NCI-H774 (cell line): ENCODE measurements around the gene LMO7.

Experiments used
- DNase-seq: peaks from one replicate; lab custom pipeline; 2025; lab: John Stamatoyannopoulos, UW

LMO7 gene

DNA sequence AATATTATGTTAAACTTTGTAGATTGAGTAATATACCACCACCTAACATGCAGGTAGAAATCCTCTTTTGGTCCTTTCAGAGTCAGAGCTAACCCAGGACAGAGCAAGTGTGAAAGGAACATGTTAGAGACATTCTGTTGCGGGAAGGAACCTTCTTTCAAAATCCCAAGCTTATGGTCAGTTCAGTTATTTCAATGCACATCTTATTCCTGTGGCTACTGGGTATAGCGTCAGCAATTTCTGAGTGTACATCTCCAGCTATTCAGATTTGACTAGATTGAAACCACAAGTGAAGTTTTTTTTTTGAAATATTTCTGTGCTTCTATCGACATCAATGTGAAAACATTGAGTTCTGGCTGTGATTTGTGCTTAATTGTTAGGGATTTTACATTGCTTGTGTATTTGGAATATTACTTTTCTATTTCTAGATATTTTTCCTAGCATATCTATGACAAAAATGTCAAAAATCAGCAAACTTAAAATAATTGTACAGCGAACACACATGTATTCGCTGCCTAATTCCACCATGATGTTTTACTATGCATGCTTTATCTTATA lies 165.3 kb downstream of the LMO7 start:
- no peak for DNase-seq

DNA sequence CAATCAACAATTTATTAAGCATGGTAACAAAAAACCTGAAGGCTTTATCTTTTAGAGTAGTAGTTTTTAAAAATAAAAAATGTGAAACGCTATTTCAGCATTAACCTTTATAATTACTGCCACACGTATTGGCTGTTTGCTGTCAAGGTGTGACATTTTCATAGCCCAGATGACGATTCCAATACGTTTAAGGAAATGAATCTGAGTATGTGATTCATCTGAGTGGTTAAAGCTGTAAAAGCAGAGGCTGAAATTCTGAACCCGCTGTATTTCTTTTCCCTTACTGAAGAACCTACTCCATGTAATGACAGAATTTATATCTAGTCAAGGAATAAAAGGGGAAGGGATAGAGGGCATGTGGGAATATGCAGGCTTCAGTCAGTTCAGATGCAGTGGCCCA lies 166.0 kb downstream of the LMO7 start:
- DNase-seq, result no peak

GRCh38 chr13:75803164-75803611 lies 167.1 kb downstream of the LMO7 start:
- peak; percentile 39 for DNase-seq

DNA sequence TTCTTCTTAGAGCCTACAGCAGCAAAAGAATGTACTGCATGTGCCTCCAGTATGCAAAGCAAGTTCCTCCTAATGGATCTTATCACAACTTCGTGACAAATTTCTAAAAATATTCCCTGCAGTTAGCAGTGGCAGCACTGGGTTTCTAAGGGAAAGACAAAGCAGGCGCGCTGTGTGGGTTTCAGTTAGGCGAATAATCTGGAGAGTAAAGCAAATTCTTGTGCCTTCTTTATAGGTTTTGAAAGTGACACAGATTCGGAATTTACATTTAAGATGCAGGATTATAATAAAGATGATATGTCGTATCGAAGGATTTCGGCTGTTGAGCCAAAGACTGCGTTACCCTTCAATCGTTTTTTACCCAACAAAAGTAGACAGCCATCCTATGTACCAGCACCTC lies 167.9 kb downstream of the LMO7 start:
- DNase-seq, result no peak

DNA sequence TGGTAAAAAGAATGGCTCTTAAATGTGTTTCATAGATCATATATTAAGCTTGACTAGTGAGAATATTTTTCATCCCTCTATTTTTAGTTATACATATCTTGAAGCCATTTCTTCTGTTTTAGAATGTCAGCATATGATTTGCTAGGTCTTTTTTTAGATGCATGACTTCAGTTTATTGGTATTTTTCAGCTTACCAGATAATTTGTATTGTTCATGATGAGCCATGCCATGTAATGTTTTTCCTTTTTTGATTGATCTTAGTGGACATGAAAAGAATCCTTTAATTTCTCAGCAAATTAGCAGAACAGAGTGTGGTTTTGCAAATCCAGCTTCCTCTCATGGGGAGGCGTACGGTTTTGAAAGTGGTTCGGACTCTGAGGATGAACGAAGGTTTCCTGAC lies 168.5 kb downstream of the LMO7 start:
- DNase-seq, result no peak

- DNase-seq, result no peak
Observed at GRCh38 chr13:75806117-75806516, 170.0 kb downstream of the LMO7 start.

GRCh38 chr13:75811361-75811760 lies 175.2 kb downstream of the LMO7 start:
- DNase-seq, result no peak

DNA sequence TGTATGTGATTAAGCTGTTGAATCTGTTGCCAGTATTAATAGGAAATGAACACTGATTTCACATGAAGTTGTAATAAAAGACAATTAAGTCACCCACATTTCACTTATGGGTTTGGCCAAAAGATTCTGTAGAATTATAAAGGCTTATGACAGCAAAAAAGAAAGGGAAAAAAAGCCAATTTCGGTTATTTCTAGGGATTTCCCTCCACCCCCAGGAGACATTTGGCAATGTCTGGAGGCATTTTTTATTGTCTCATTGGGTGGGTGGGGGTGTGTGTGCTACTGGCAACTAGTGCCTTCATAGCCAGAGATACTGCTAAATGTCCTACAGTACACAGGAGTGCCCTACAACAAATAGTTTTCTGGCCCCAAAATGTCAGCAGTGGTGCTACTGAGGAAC lies 175.7 kb downstream of the LMO7 start:
- DNase-seq, result no peak

- DNase-seq, result no peak
Observed at GRCh38 chr13:75812751-75813181, 176.6 kb downstream of the LMO7 start.

DNA sequence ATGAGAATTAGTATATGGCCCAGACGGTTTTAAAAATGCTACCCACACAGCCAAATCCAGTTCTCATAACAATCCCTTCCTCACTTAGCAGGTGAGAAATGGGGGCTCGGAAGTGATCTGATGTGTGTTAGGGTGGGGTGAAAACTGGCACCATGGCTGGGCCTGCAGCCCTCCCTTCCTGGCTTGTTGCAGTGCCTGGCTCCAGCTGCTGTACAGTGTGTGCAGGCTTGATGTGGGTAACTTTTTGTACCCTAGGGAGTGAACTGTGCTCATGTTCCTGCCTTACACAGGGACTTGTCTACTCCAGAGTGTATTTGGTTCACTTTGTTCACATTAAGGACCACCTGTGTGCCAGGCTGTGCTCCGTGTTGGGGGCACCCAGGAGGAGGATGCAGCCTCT lies 177.2 kb downstream of the LMO7 start:
- no peak for DNase-seq

DNA sequence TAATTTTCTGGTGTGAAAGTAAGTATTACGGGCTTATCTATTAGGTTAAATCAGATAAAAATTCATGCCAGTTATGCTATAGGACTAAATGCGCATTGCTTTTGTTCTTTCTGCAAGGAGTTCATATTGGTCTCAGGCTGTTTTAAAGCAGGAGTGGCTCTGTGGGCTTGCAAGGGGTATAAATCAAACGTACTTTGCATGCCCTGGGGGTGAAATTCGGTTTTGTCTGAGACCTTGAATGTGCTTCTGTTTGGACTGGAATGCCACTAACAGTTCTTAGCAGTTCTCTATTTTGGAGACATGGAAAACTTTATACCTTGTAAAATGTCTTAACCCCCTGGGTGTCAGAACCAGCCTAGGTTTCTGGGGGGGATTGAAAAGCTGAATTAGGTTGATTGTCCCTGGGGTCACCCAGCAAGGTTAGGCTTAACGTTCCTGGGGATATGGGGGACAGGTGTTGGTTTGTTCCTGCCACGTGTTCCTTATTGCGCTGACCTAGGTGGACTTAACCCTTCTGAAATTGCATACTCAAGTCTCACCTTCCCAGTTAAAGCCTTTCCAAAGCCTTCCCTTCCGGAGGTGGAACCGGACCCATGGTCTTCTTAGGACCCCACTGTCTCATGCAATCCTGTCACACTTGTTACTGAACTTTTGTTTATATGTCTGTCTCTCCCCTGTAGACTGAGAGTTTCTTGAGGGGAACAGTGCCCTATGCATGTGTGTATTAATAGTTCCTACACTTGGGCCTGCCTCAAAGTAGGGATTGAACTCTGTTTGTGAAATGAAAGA lies 182.2 kb downstream of the LMO7 start:
- DNase-seq, result no peak

DNA sequence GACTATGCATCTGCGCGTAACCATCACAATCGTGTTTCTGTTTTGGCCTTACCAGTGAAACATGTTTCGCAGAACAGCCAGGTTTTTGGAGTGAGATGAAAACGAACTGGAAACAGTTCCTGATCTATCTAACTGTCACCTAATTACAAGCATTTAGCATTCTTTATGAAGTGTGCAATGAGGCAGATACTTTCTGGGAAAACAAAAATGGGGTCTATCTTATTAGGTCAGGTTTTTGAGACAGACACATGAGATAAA lies 182.8 kb downstream of the LMO7 start:
- no peak for DNase-seq

DNA sequence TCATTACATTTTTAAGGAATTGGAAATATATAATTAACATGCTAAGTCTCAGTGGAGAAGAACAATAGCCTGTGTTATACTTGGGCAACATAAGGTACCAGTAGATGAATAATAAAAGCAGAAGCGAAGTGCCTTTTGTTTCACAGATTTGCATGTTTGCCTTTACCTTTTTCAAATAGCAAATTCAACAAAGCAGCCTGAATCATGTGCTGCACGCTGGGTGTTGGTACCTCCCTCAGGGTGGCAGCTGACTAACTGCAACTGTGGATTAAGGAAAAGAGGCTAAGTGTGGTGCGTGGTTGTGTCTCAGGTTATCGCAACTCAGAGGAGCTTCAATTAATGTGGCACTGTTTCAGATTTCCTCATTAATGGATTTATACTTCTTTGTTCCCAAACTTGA lies 189.0 kb downstream of the LMO7 start:
- DNase-seq, result peak; percentile 1

DNA sequence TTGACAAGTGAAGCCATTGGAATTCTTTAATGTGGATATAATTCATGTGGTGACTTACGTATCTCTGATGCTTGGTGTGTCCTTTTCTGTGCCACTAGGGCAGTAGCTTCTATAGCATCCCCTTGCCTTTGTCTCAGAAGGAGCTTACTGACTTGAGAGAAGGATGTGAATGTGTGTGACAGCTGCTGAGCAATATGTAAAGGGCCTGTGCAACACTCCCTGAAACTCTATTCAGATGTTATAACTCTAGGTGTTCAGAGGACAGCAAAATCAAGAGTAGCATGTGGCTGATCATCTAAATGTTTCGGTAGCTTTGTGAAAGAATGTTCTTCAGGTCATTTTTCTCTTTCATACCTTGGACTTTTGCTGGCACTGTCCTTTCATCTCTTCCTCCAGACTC lies 189.5 kb downstream of the LMO7 start:
- no peak for DNase-seq

DNA sequence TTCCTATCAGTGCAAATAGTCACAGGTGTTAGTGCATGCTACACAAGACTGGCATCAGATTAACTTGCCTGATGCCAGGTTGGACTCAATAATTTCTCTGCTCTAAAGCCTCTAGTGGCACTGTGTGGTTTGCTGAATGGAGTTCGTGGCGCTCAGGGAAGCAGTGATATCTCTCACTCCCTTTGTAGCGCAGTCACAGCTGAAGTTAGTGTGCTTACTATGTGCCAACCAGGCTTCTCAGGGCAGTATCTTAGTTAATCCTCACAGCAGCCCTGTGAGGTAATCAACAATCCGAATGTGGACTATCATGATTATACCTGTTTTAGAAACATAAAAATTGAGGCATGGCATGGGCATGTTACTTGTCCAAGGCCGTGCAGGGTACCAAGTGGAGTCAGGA lies 190.3 kb downstream of the LMO7 start:
- DNase-seq, result no peak

- DNase-seq, result no peak
Observed at GRCh38 chr13:75829830-75830229, 193.7 kb downstream of the LMO7 start.

DNA sequence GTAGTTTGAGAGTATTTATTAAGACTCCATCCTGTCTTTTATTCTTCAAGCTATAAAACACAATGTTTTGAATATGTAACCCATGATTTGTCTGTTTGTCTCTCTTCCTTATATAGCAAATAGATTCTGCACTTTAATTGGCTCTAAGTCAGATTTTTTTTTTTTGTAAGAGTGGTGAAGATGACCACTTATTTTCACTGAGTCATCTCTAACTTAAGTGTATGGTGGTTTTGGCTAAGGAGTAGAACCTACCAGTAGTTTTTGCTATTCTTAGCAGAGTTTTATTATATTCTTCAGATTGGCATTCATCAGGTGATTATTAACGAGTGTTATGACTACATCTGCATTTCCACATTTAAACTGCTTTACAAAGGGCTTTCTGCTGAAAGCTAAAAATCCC lies 194.7 kb downstream of the LMO7 start:
- no peak for DNase-seq

DNA sequence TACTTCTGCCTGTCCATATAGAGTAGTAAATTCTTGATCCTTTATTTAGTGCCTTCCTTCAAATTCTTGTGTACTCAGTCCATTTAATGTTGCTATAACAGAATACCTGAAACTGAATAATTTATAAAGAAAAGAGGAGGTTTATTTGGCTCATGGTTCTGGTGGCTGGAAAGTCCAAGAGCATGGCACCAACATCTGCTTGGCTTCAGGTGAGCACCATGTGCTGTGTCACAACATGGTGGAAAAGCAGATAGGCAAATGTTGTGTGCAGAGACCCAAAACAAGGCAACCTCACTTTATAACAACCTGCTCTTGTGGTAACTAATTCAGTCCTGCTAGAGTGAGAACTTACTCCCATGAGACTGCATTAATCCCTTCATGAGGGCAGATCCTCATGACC lies 195.3 kb downstream of the LMO7 start:
- DNase-seq, result no peak

GRCh38 chr13:75832812-75833211 lies 196.7 kb downstream of the LMO7 start:
- DNase-seq, result no peak

GRCh38 chr13:75836441-75836840 lies 200.3 kb downstream of the LMO7 start:
- DNase-seq, result peak; percentile 35

GRCh38 chr13:75838366-75839005 lies 202.4 kb downstream of the LMO7 start:
- DNase-seq, result peak; percentile 1

GRCh38 chr13:75839406-75839805 lies 203.3 kb downstream of the LMO7 start:
- DNase-seq, result no peak

GRCh38 chr13:75841905-75842304 lies 205.8 kb downstream of the LMO7 start:
- DNase-seq, result no peak

DNA sequence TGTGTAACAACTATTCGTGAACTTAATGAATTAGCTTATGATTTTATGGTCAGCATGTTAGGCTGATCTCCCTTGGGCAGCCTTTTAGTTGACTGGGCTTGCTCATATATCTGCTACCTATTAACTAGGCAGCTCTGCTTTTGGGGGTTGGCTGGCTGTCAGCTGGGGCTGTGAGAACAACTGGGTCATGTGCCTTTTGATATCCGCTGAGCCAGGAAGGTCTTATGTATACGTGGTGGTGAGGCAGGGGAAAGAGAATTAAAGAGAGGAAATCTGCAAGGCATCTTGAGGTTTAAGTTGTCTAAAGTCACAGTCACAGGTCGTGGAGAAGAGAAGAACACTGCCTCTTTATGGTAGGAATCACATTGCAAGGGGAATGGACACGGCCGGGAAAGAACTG lies 206.9 kb downstream of the LMO7 start:
- no peak for DNase-seq
